G401 (cell line): ENCODE measurements around the gene RBM18. TPM values are rescaled to one million over a fixed set of nuclear protein-coding genes. Genes with fewer than 3 reads are reported as not detected.
A peak's percentile ranks its signal among the peaks of the same experiment; 100 is the strongest.

ENCODE experiments used
- DNase-seq: peaks from one replicate; pipeline ENCODE4 v3.0.0-alpha.2; 2015; ENCODE audit warnings: low spot score
- in situ Hi-C: cut with HindIII; loops from 2 replicates; pipeline ENCODE4 v1.10.0; 2016; ENCODE audit warnings: low sequenced_read_pairs, mixed read lengths
- total RNA-seq: library from RNA; depleted of rRNA; stranded (reverse); fragments of >200 nt; shearing (Covaris generic); gene quantifications from 2 replicates; pipeline ENCODE4 v1.2.3, GENCODE V29; 2014; rRNA removed

The RBM18 gene
- 15.7 and 22.4 TPM in 2 replicates for total RNA-seq

- in situ Hi-C loops, result no loop called here
- DNase-seq, result peak; percentile 90
Observed at GRCh38 chr9:122264360-122265148, at the start of gene RBM18, which contains the start of gene MRRF. TSS of gene RBM18 (minus strand) at chr9:122264840. CDS start at chr9:122261492, 3,348 bp downstream. TSS of gene MRRF (plus strand) at chr9:122264882. CDS start at chr9:122270892, 6,010 bp downstream.

- in situ Hi-C loops, result no loop called here
- no peak for DNase-seq
Observed at GRCh38 chr9:122314165-122314564, 49.5 kb upstream of the RBM18 start.

- DNase-seq, result no peak
- in situ Hi-C loops, result no loop called here
Observed at GRCh38 chr9:122309861-122310260, 45.2 kb upstream of the RBM18 start.

GRCh38 chr9:122307925-122308324 lies 43.3 kb upstream of the RBM18 start:
- no peak for DNase-seq
- in situ Hi-C loops, result no loop called here

- DNase-seq, result no peak
- in situ Hi-C loops, result no loop called here
Observed at GRCh38 chr9:122307061-122307460, 42.4 kb upstream of the RBM18 start.

GRCh38 chr9:122302237-122303093 lies 37.8 kb upstream of the RBM18 start:
- DNase-seq, result no peak
- in situ Hi-C loops, result loop anchor here (5.0 kb wide), 1 partner anchor 70 kb away; no protein-coding TSS in a partner anchor

- in situ Hi-C loops, result no loop called here
- no peak for DNase-seq
Observed at GRCh38 chr9:122297512-122297911, 32.9 kb upstream of the RBM18 start.

- in situ Hi-C loops, result no loop called here
- no peak for DNase-seq
Observed at GRCh38 chr9:122294531-122294930, 29.9 kb upstream of the RBM18 start.

- in situ Hi-C loops, result no loop called here
- no peak for DNase-seq
Observed at GRCh38 chr9:122291458-122291857, 26.8 kb upstream of the RBM18 start.

GRCh38 chr9:122287214-122287720 lies 22.6 kb upstream of the RBM18 start:
- in situ Hi-C loops, result no loop called here
- DNase-seq, result no peak

- in situ Hi-C loops, result no loop called here
- DNase-seq, result no peak
Observed at GRCh38 chr9:122286764-122287163, 22.1 kb upstream of the RBM18 start.

GRCh38 chr9:122281368-122281767 lies 16.7 kb upstream of the RBM18 start:
- in situ Hi-C loops, result no loop called here

GRCh38 chr9:122277285-122277897 lies 12.8 kb upstream of the RBM18 start:
- DNase-seq, result no peak
- in situ Hi-C loops, result no loop called here

More at GRCh38 chr9:122281368-122281767, 16.7 kb upstream of the RBM18 start:
- no peak for DNase-seq

- no peak for DNase-seq
- in situ Hi-C loops, result no loop called here
Observed at GRCh38 chr9:122276096-122276495, 11.5 kb upstream of the RBM18 start.

GRCh38 chr9:122274055-122274454 lies 9.4 kb upstream of the RBM18 start:
- no peak for DNase-seq
- in situ Hi-C loops, result no loop called here

- DNase-seq, result no peak
- in situ Hi-C loops, result no loop called here
Observed at GRCh38 chr9:122268041-122268814, 3.6 kb upstream of the RBM18 start.

- DNase-seq, result no peak
- in situ Hi-C loops, result no loop called here
Observed at GRCh38 chr9:122265149-122265915, 692 bp upstream of the RBM18 start.
